ENCODE results near the gene MSRB2.

- TF ChIP-seq CTCF (IDR thresholded peaks at IDR 0.05) (no peak), POLR2A (IDR thresholded peaks at IDR 0.05) (no peak), EP300 (IDR thresholded peaks at IDR 0.05) (no peak), POLR2AphosphoS5 (IDR thresholded peaks at IDR 0.05) (no peak)
These were observed 3.7 kb downstream of the MSRB2 start for GRCh38 chr10:23099079-23099478.

All from suprapubic skin (tissue), 4 donors.